K562 (cell line): ENCODE data around the gene ALDH1A3. TPM values are rescaled to one million over a fixed set of nuclear protein-coding genes. Genes with fewer than 3 reads are reported as not detected.

Experiments used
- ATAC-seq: fragments of 200-7000 bp; cut with Tn5 transposase; 3 replicates; pipeline ENCODE4 v1.9.1; 2020; ENCODE audit warnings: moderate library complexity
- BruUV-seq: library from RNA; stranded (reverse); fragments of 400-500 nt; replicated peaks from 2 replicates; lab custom pipeline; 2021; lab: Mats Ljungman, UMichigan
- CTCF ChIA-PET: fragments of 300-600 bp; formaldehyde crosslinking; extraction: SDS; loops from one replicate; lab custom pipeline; 2021; ENCODE audit warnings: low intra/inter-chr PET ratio; lab: Yijun Ruan, JAX
- POLR2A ChIA-PET: fragments of 300-600, 350-650 bp; sonication (Branson Sonifier 250); formaldehyde crosslinking; extraction: SDS; loops from one replicate; lab custom pipeline; 2021; ENCODE audit warnings: antibody characterized with exemption, inconsistent platforms; lab: Yijun Ruan, JAX
- DNase-seq, 4 experiments: peaks; one replicate each; pipeline versions ENCODE4 v3.0.0 to v3.0.0-alpha.2; 2011 to 2018; ENCODE audit warnings: low spot score in 3 of 4, mixed read lengths in 3 of 4; ENCODE audit errors: extremely low read depth in 1 of 4
- FAIRE-seq: peaks from 2 replicates; lab custom pipeline; 2011; peaks lifted over from hg19 to GRCh38; lab: Jason Lieb, UNC
- H2AFZ ChIP-seq: 2 replicates; pipeline ENCODE4 v1.6.0; 2011; ENCODE audit warnings: low read depth, low read length, control low read depth, inconsistent platforms
- H3K27ac ChIP-seq: fragments of 200-600 bp; 3 replicates; pipeline ENCODE4 v1.8.0; 2011; ENCODE audit warnings: low read depth, mild to moderate bottlenecking, control low read depth, inconsistent platforms, low read length, moderate library complexity, mixed read lengths; ENCODE audit errors: extremely low read depth
- H3K27me3 ChIP-seq, 2 experiments: fragments of 300-600 bp in 1 of 2; 2 replicates in 1 of 2; 3 replicates in 1 of 2; pipeline versions ENCODE4 v1.6.0 to v1.8.0; 2011; ENCODE audit warnings: inconsistent platforms in 2 of 2, low read length in 2 of 2, mild to moderate bottlenecking in 1 of 2, mixed read lengths in 1 of 2, moderate library complexity in 1 of 2; ENCODE audit not compliant: control insufficient read depth in 2 of 2, insufficient read depth in 2 of 2
- H3K36me3 ChIP-seq: fragments of 300-600 bp; 3 replicates; pipeline ENCODE4 v1.8.0; 2011; ENCODE audit warnings: mild to moderate bottlenecking, low read length, inconsistent platforms; ENCODE audit not compliant: control insufficient read depth, insufficient read depth
- H3K4me1 ChIP-seq, 2 experiments: fragments of 200-600 bp in 1 of 2; replicated peaks in 1 of 2; 2 replicates in 1 of 2; 3 replicates in 1 of 2; pipeline versions ENCODE4 v1.5.1 to v1.8.0; 2011; ENCODE audit warnings: inconsistent platforms in 2 of 2, low read length in 2 of 2, mild to moderate bottlenecking in 1 of 2, mixed read lengths in 1 of 2, moderate library complexity in 1 of 2; ENCODE audit not compliant: control insufficient read depth in 2 of 2, insufficient read depth in 2 of 2
- H3K4me2 ChIP-seq: 2 replicates; pipeline ENCODE4 v1.6.1; 2011; ENCODE audit warnings: low read length, control low read depth, inconsistent platforms, mixed read lengths; ENCODE audit not compliant: insufficient read depth
- H3K4me3 ChIP-seq: fragments of 200-600 bp; sonication (generic), shearing (Covaris generic); 2 replicates; pipeline ENCODE4 v1.5.1; 2016; ENCODE audit warnings: control low read depth, inconsistent platforms
- H3K79me2 ChIP-seq: fragments of 200-600 bp; 3 replicates; pipeline ENCODE4 v1.8.0; 2011; ENCODE audit warnings: low read length, inconsistent platforms; ENCODE audit not compliant: control insufficient read depth, insufficient read depth
- H3K9ac ChIP-seq, 2 experiments: 2 replicates each; pipeline versions ENCODE4 v1.6.0 to v1.6.1; 2011; ENCODE audit warnings: low read depth in 2 of 2, low read length in 2 of 2, control low read depth in 1 of 2, inconsistent platforms in 1 of 2, mild to moderate bottlenecking in 1 of 2, mixed read lengths in 1 of 2; ENCODE audit not compliant: insufficient read depth in 1 of 2
- H3K9me1 ChIP-seq: one replicate; pipeline ENCODE4 v1.6.0; 2011; ENCODE audit warnings: inconsistent platforms, mild to moderate bottlenecking, low read length, moderate library complexity; ENCODE audit not compliant: control insufficient read depth, insufficient read depth
- H3K9me3 ChIP-seq: replicated peaks from 2 replicates; pipeline ENCODE4 v1.5.1; 2011; ENCODE audit warnings: low read depth, low read length, inconsistent platforms; ENCODE audit not compliant: control insufficient read depth, insufficient read depth
- H4K20me1 ChIP-seq: replicated peaks from 2 replicates; pipeline ENCODE4 v1.6.1; 2011; ENCODE audit warnings: low read length, inconsistent platforms, mixed read lengths; ENCODE audit not compliant: control insufficient read depth, insufficient read depth
- ATF7 ChIP-seq: fragments of 450-650 bp; IDR thresholded peaks from 2 replicates; pipeline ENCODE4 v1.7.1; 2014; ENCODE audit warnings: mild to moderate bottlenecking, moderate library complexity
- COPS2 ChIP-seq: fragments of 450-650 bp; conservative IDR thresholded peaks from 2 replicates; pipeline ENCODE4 v1.6.1; 2016; ENCODE audit warnings: mild to moderate bottlenecking, moderate library complexity
- EHMT2 ChIP-seq: fragments of 450-650 bp; IDR thresholded peaks from 2 replicates; pipeline ENCODE4 v1.6.1; 2018; ENCODE audit warnings: antibody characterized with exemption
- FOS ChIP-seq: IDR thresholded peaks from 3 replicates; pipeline ENCODE4 v1.6.1; 2011; ENCODE audit not compliant: insufficient read length; ENCODE audit errors: extremely low read depth
- KAT8 ChIP-seq: fragments of 450-650 bp; IDR thresholded peaks from 2 replicates; pipeline ENCODE4 v1.6.1; 2016; ENCODE audit warnings: low read depth, mild to moderate bottlenecking
- KLF1 ChIP-seq: fragments of 450-650 bp; IDR thresholded peaks from 2 replicates; pipeline ENCODE4 v1.6.1; 2016; ENCODE audit warnings: missing genetic modification characterization, missing compliant biosample characterization
- LCOR ChIP-seq: sonication (generic); formaldehyde crosslinking; IDR thresholded peaks from 2 replicates; pipeline ENCODE4 v1.8.0; 2022; ENCODE audit warnings: mild to moderate bottlenecking, missing genetic modification reagents
- NCOA1 ChIP-seq: fragments of 450-650 bp; IDR thresholded peaks from 2 replicates; pipeline ENCODE4 v1.6.1; 2016; ENCODE audit warnings: low read depth
- NR2F6 ChIP-seq: fragments of 450-650 bp; formaldehyde crosslinking; IDR thresholded peaks from 2 replicates; pipeline ENCODE4 v1.4.0; 2020; ENCODE audit warnings: mild to moderate bottlenecking
- PHTF2 ChIP-seq: fragments of 250-450 bp; sonication (Bioruptor Pico); IDR thresholded peaks from 2 replicates; pipeline ENCODE4 v1.5.0; 2021; ENCODE audit warnings: mild to moderate bottlenecking
- SAFB ChIP-seq: fragments of 200-400 bp; formaldehyde crosslinking; IDR thresholded peaks from 2 replicates; pipeline ENCODE4 v1.6.1; 2017; ENCODE audit warnings: low read depth, low read length, borderline replicate concordance
- THRB ChIP-seq: fragments of 450-650 bp; formaldehyde crosslinking; conservative IDR thresholded peaks from 2 replicates; pipeline ENCODE4 v1.4.0; 2022; ENCODE audit warnings: mild to moderate bottlenecking, missing genetic modification characterization
- VEZF1 ChIP-seq: fragments of 200-800 bp; sonication (Bioruptor generic); IDR thresholded peaks from 2 replicates; pipeline ENCODE4 v1.6.1; 2017; ENCODE audit warnings: missing genetic modification characterization, missing compliant biosample characterization
- ZNF140 ChIP-seq: fragments of 250-450 bp; sonication (Bioruptor Pico); IDR thresholded peaks from 2 replicates; pipeline ENCODE4 v1.8.0; 2021; ENCODE audit warnings: moderate library complexity, mild to moderate bottlenecking, inconsistent platforms
- ZNF274 ChIP-seq: IDR thresholded peaks from 2 replicates; pipeline ENCODE4 v1.6.1; 2011; ENCODE audit warnings: low read depth, mild to moderate bottlenecking, low read length, moderate library complexity, borderline replicate concordance
- ZNF347 ChIP-seq: fragments of 450-650 bp; formaldehyde crosslinking; IDR thresholded peaks from 2 replicates; pipeline ENCODE4 v1.4.0; 2020; ENCODE audit warnings: low read depth, mild to moderate bottlenecking, moderate library complexity
- ZNF408 ChIP-seq: fragments of 250-450 bp; sonication (Bioruptor Pico); IDR thresholded peaks from 2 replicates; pipeline ENCODE4 v1.4.0; 2020; ENCODE audit warnings: low read depth, mild to moderate bottlenecking, moderate library complexity
- ZNF668 ChIP-seq: fragments of 250-450 bp; sonication (Bioruptor Pico); IDR thresholded peaks from 2 replicates; pipeline ENCODE4 v1.8.0; 2022; ENCODE audit warnings: mild to moderate bottlenecking, inconsistent platforms
- ZNF699 ChIP-seq: fragments of 250-450 bp; sonication (Bioruptor Pico); IDR thresholded peaks from 2 replicates; pipeline ENCODE4 v1.8.0; 2021; ENCODE audit warnings: mild to moderate bottlenecking, moderate library complexity; ENCODE audit not compliant: insufficient replicate concordance
- ZNF778 ChIP-seq: fragments of 450-650 bp; formaldehyde crosslinking; IDR thresholded peaks from 2 replicates; pipeline ENCODE4 v1.4.0; 2020; ENCODE audit warnings: mild to moderate bottlenecking, moderate library complexity
- WGBS: fragments of 100-300 bp; shearing (Covaris generic); methylation state at CpG from one replicate; pipeline ENCODE4 v1.1.6; 2016; ENCODE audit warnings: low coverage, mixed read lengths; ENCODE audit not compliant: insufficient coverage; ENCODE audit errors: missing lambda C conversion rate; 5-methylcytosine and 5-hydroxymethylcytosine counted together
- in situ Hi-C: fragments of 300-500 bp; cut with MboI; formaldehyde crosslinking; loops from 4 replicates; pipeline ENCODE4 v1.15.0; 2018; ENCODE audit warnings: inconsistent platforms, mixed read lengths
- intact Hi-C: fragments of 100-400 bp; cut with micrococcal nuclease; formaldehyde crosslinking; loops from 2 replicates; pipeline ENCODE4 v1.14.2; 2022
- polyA plus RNA-seq, 8 experiments: library from polyadenylated mRNA; depleted of rRNA in 4 of 8; stranded (reverse) in 5 of 8; unstranded in 3 of 8; fragments of >200 nt; fragmentation: Nextera tagmentation in 2 of 8; fragmentation: Illumina TruSeq in 1 of 8; extraction: Ambion mirVana in 2 of 8; extraction: Trizol in 1 of 8; gene quantifications; 2 replicates each; pipeline versions ENCODE4 v1.2.1 to v1.2.3, GENCODE V29; 2011 to 2014; ENCODE audit warnings: inconsistent platforms in 1 of 8, missing spikeins in 1 of 8
- total RNA-seq, 7 experiments: library from RNA; depleted of rRNA in 6 of 7; stranded (reverse); fragments of >200 nt in 6 of 7; fragmentation: Illumina TruSeq in 2 of 7; extraction: Trizol in 2 of 7; gene quantifications; 2 replicates each; pipeline versions ENCODE4 v1.2.1 to v1.2.3, GENCODE V29; 2011 to 2021; ENCODE audit warnings: low replicate concordance in 1 of 7

ALDH1A3 gene
- total and polyA plus RNA-seq, 9 of the 15 experiments (the other 6 are each of a cell fraction or from before 2014, with no cell fraction given), result 0.38 TPM; not detected in 8

- FAIRE-seq, result no peak
- Histone ChIP-seq H3K9me3 (no peaks in the 10 kb centered on the region), H3K36me3 (no peaks in the 10 kb centered on the region), H3K9me1 (no peaks in the 10 kb centered on the region), H4K20me1 (no peaks in the 10 kb centered on the region), H3K4me1 (no peaks in the 10 kb centered on the region), H3K27ac (no peak overlapping the region), H3K79me2 (no peaks in the 10 kb centered on the region), H3K27me3 (peaks cover 0 to 4% of the 10 kb centered on the region in 2 experiments; a peak in 1 of 5 replicates), H3K4me3 (no peak overlapping the region), H3K4me2 (no peak overlapping the region), H3K9ac (no peak overlapping the region), H2AFZ (no peak overlapping the region)
- BruUV-seq, result no TSS peak
- ATAC-seq, result no peak
- WGBS, result 0% methylated on average over 5 of the region's 5 CpGs
- no peak for DNase-seq
- ChIA-PET CTCF (no interaction called here), POLR2A (interaction anchor here (0.6 to 1.2 kb wide), 2 partner anchors 9 to 10 kb away, joined by 3 read pairs; no protein-coding TSS in a partner anchor)
- TF ChIP-seq ZNF408 (CRISPR knock-in tag), result no peak
- TF ChIP-seq ZNF140 (CRISPR knock-in tag), result no peak
- no peak for TF ChIP-seq KAT8
- no peak for TF ChIP-seq FOS
- no peak for TF ChIP-seq NR2F6 (CRISPR knock-in tag)
- no peak for TF ChIP-seq SAFB
- TF ChIP-seq COPS2, result no peak
- no peak for TF ChIP-seq ZNF778
- no peak for TF ChIP-seq ZNF668 (CRISPR knock-in tag)
- TF ChIP-seq ZNF347 (CRISPR knock-in tag), result no peak
- no peak for TF ChIP-seq VEZF1 (CRISPR knock-in tag)
- TF ChIP-seq KLF1 (tag), result no peak
- TF ChIP-seq EHMT2, result no peak
- TF ChIP-seq NCOA1, result no peak
- no peak for TF ChIP-seq PHTF2 (CRISPR knock-in tag)
- TF ChIP-seq ZNF699, result no peak
- TF ChIP-seq ZNF274, result no peak
- TF ChIP-seq THRB (CRISPR knock-in tag), result no peak
- TF ChIP-seq LCOR (CRISPR knock-in tag), result no peak
- TF ChIP-seq ATF7, result no peak
- in situ Hi-C loops, result no loop called here
- intact Hi-C loops, result no loop called here
Observed at GRCh38 chr15:100836501-100836900, 43.1 kb upstream of the ALDH1A3 start.
